Cardiac muscle cell (in vitro differentiated cells and primary cell): ENCODE results near the gene RIMBP2. TPM values are rescaled to one million over a fixed set of nuclear protein-coding genes. Genes with fewer than 3 reads are reported as not detected.

Source experiments
- DNase-seq, 2 donors: peaks; one replicate each; pipeline versions ENCODE4 v3.0.0 to v3.0.0-alpha.2; 2010 to 2017; ENCODE audit warnings: low read depth in 1 of 2, low spot score in 1 of 2
- H3K27ac ChIP-seq: fragments of 200-600 bp; sonication (generic); 2 replicates; pipeline ENCODE4 v1.5.1; 2016
- H3K27me3 ChIP-seq: fragments of 200-600 bp; sonication (generic); 2 replicates; pipeline ENCODE4 v1.6.0; 2016; ENCODE audit warnings: control low read depth
- H3K36me3 ChIP-seq: fragments of 200-600 bp; sonication (generic); 2 replicates; pipeline ENCODE4 v1.5.1; 2016; ENCODE audit warnings: control low read depth
- H3K4me1 ChIP-seq: fragments of 200-600 bp; sonication (generic); 2 replicates; pipeline ENCODE4 v1.8.1; 2017; ENCODE audit warnings: low read depth, mild to moderate bottlenecking, mixed run types
- H3K4me3 ChIP-seq: fragments of 200-600 bp; sonication (generic); 2 replicates; pipeline ENCODE4 v1.5.1; 2016; ENCODE audit warnings: mild to moderate bottlenecking
- H3K9me3 ChIP-seq: fragments of 200-600 bp; sonication (generic); 2 replicates; pipeline ENCODE4 v1.5.1; 2017; ENCODE audit warnings: low read depth, mild to moderate bottlenecking, control low read depth
- CTCF ChIP-seq: IDR thresholded peaks from 2 replicates; pipeline ENCODE4 v1.5.1; 2012; ENCODE audit warnings: low read depth, mild to moderate bottlenecking, low read length
- polyA plus RNA-seq: library from polyadenylated mRNA; unstranded; fragments of >200 nt; fragmentation: Nextera tagmentation; extraction: Ambion mirVana; gene quantifications from 2 replicates; pipeline ENCODE4 v1.2.1, GENCODE V29; 2016
- total RNA-seq: library from RNA; depleted of rRNA; stranded (reverse); fragments of >200 nt; gene quantifications from 2 replicates; pipeline ENCODE4 v1.2.3, GENCODE V29; 2016

The RIMBP2 gene
- total and polyA plus RNA-seq, 2 experiments from 2014 or later = 2.6 to 10.5 TPM

- no peak for TF ChIP-seq CTCF
- no peak for DNase-seq
These were observed 71.5 kb downstream of the RIMBP2 start for GRCh38 chr12:130644566-130644965.

DNA sequence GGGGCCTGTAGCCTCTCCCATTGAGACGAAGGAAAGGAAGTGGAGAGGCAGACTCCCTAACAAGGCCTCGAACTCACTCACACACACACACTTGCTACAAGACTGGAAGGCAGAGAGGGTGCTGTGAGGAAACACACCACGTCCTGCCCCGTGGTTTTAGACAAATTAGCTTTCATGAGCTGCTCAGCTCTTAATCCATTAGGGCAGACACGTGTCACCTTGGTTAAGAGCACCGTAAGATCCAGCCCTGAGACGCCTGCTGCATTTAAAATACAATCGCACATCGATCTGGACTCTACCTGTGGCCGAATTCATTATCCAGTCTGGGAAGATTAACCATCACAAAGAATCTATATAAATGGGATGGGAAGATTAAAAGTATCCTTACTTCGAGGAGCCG is 72.0 kb downstream of the RIMBP2 start:
- TF ChIP-seq CTCF = no peak
- Histone ChIP-seq H3K27ac (no peak overlapping the region), H3K36me3 (no peaks in the 10 kb centered on the region), H3K9me3 (no peaks in the 10 kb centered on the region), H3K4me1 (no peaks in the 10 kb centered on the region), H3K4me3 (no peak overlapping the region), H3K27me3 (no peaks in the 10 kb centered on the region)
- no peak for DNase-seq

More at GRCh38 chr12:130644566-130644965, 71.5 kb downstream of the RIMBP2 start:
- Histone ChIP-seq H3K27ac (no peak overlapping the region), H3K9me3 (no peaks in the 10 kb centered on the region), H3K36me3 (no peaks in the 10 kb centered on the region), H3K4me1 (no peaks in the 10 kb centered on the region), H3K27me3 (no peaks in the 10 kb centered on the region), H3K4me3 (no peak overlapping the region)

DNA sequence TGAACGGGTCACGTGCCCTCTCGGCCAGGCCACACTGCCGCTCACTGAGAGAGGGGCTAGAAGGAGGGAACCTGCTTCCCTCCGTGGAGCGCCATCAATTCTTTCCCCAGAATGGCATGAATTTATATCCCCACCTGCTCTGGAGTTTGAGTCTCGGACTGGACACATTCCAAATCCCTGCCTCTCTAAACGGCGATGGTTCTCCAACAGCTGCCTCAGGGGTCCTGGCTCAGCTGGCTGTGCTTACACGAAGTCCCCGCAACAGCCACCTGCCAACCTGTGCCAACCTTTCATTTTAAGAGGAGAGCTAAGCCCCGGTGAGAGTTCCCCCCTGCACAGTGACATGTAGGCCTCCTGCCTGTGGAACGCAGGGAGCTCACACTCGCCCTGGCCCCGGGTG is 73.2 kb downstream of the RIMBP2 start:
- H3K4me3 ChIP-seq = no peak overlapping the region
- no peaks in the 10 kb centered on the region for H3K36me3 ChIP-seq
- H3K27ac ChIP-seq = no peak overlapping the region
- H3K9me3 ChIP-seq = no peaks in the 10 kb centered on the region
- no peaks in the 10 kb centered on the region for H3K4me1 ChIP-seq
- TF ChIP-seq CTCF = no peak
- H3K27me3 ChIP-seq = no peaks in the 10 kb centered on the region
- no peak for DNase-seq

DNA sequence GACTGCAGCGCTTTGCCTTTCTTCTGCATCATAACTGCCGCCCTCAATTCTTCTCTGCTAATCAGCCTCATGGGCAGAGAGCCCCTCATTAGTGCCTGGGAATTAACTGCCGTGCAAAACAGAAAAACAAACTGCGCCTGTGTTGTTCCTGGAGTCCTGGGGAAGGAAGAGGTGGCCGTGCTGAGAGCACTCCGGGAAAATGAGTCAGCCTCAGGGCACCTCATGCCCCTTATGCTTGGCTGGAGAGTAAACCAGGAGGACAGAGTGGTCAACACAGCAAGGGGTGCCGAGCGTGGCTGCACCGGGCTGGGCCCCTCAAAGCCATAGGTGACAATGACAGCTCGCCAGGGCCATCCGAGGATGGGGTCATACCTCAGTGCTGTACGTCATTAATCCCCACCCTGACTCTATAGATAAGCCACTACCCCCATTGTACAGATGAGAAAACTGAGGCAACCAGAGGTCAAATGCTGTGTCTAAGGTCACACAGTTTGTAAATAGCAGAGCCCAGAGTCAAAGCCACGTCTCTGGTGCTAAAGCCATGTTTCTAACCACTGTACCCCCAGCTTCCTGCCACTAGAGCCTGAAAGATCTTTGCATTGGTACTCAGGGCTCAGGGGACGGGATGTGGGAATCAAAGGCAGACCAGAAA is 74.4 kb downstream of the RIMBP2 start:
- TF ChIP-seq CTCF = no peak
- Histone ChIP-seq H3K4me3 (no peak overlapping the region), H3K27ac (no peak overlapping the region), H3K36me3 (no peaks in the 10 kb centered on the region), H3K27me3 (no peaks in the 10 kb centered on the region), H3K9me3 (no peaks in the 10 kb centered on the region), H3K4me1 (no peaks in the 10 kb centered on the region)
- no peak for DNase-seq

DNA sequence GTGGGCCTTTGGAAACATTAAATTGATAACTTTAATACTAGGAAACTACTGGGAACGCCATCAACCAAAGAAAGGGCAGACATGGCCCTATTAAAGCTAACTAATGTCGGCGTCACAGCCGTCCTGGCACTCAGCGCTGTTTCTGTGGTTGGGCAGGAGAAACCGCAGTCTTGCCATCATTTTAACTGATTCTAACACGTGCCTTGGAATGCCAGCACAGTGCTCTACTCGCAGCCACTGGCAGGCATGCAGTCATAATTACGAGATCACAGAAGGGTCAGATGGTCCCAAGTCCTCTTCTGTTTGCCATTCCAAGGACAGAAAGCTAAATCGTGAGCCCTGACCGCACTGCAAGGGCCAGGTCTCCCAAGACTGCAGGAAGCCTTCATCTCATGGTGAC is 75.2 kb downstream of the RIMBP2 start:
- Histone ChIP-seq H3K4me1 (no peaks in the 10 kb centered on the region), H3K9me3 (no peaks in the 10 kb centered on the region), H3K36me3 (no peaks in the 10 kb centered on the region), H3K4me3 (no peak overlapping the region), H3K27me3 (no peaks in the 10 kb centered on the region), H3K27ac (no peak overlapping the region)
- DNase-seq = no peak
- TF ChIP-seq CTCF = no peak

DNA sequence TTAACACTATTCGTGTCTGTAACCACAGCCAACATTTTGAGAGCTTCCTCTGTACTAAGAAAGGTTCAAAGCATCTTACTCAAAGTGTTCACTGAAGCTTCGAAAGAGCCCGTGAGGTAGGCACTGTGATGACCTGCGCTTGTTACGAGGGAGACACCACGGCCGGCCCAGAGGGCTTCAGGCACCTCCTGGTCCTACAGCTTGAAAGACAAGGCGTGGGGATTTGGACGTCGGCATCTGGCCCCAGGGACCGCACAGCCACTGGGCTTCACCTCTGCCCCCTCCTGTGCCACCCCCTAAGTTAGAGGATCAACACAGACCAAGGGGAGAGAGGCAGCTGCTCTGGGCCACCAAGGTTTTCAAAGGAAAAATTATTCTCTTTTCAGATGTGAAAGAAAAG is 75.6 kb downstream of the RIMBP2 start:
- Histone ChIP-seq H3K4me1 (no peaks in the 10 kb centered on the region), H3K4me3 (no peak overlapping the region), H3K27me3 (no peaks in the 10 kb centered on the region), H3K9me3 (no peaks in the 10 kb centered on the region), H3K36me3 (no peaks in the 10 kb centered on the region), H3K27ac (no peak overlapping the region)
- no peak for TF ChIP-seq CTCF
- DNase-seq = no peak
